HG02870 (cell line): ENCODE results near the gene LDLRAP1.
"Not testable (repeated sequence)": the region's sequence is repeated elsewhere in the genome, so short reads cannot be mapped to it uniquely, and the experiment has no call there.

Source experiments
- ATAC-seq: cut with Tn5 transposase; IDR thresholded peaks from one replicate; pipeline ENCODE4 v1.9.1; 2021; ENCODE audit warnings: mild to moderate bottlenecking, moderate library complexity; ENCODE audit not compliant: unreplicated experiment

LDLRAP1 gene

GRCh38 chr1:25543425-25544242, at the start of gene LDLRAP1:
Gene LDLRAP1, plus strand, starts transcription at chr1:25543606. Its CDS starts 93 bp downstream, at chr1:25543699.
- peak; percentile 76 for ATAC-seq

GRCh38 chr1:25494952-25495351, 48.5 kb upstream of the LDLRAP1 start:
- ATAC-seq = no peak

GRCh38 chr1:25500694-25501093, 42.7 kb upstream of the LDLRAP1 start:
- no peak for ATAC-seq

DNA sequence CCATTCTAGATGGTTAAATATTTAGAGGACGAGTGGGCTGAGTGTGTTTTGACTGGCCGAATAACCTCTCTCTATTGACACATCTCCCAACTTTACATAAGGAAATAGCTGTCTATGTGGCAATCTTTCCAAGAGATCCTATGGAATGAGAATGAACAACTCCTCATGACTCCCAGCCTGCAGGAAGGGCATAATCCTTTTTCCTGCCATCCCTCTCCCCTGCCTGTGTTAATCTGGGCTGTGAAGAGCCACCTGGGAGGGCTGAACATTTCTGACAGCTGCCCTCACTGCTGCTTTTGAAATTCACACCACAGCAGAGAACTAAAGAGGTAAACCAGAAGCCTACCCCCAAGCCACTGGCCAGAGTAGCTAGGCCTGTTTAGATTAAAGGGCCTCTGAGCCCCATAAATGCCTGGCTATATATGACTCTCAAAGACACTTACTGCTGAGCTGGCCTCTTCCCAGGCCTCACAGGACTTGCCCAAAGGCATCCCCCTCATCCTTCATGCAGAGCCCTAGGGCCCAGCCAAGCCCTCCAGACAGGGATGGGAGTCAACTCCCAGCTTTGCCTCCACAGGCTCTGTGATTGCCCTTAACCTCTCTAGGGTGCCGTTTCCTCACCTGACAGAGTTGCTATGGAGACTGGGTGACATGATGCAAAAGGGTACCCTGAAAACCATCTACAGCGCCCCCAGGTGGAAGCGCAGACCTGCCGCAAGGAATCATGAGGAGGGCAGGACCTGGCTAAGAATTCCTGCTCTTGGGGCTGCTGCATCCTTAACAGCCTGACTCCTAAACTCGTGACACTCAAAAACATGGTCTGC, 42.0 kb upstream of the LDLRAP1 start:
- ATAC-seq = no peak

DNA sequence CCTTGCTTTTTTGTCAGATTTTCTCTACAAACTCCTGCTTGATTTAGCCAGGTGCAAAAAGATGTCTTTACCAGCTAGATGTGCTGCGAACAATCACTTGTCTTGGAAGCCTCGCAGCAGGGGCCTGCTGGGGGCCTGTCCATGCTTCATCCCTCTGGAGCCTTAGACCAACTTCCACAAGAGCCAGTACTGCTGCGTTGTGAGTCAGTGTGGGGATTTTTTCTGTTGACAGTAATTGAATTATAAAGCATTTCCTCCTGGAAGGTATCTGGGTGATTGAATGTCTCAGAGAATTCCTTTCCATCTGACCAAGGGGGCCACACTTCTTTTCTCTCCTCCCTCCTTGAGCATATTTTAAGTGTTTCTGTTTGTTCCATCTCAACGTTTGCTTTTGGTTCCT, 40.4 kb upstream of the LDLRAP1 start:
- ATAC-seq = no peak

DNA sequence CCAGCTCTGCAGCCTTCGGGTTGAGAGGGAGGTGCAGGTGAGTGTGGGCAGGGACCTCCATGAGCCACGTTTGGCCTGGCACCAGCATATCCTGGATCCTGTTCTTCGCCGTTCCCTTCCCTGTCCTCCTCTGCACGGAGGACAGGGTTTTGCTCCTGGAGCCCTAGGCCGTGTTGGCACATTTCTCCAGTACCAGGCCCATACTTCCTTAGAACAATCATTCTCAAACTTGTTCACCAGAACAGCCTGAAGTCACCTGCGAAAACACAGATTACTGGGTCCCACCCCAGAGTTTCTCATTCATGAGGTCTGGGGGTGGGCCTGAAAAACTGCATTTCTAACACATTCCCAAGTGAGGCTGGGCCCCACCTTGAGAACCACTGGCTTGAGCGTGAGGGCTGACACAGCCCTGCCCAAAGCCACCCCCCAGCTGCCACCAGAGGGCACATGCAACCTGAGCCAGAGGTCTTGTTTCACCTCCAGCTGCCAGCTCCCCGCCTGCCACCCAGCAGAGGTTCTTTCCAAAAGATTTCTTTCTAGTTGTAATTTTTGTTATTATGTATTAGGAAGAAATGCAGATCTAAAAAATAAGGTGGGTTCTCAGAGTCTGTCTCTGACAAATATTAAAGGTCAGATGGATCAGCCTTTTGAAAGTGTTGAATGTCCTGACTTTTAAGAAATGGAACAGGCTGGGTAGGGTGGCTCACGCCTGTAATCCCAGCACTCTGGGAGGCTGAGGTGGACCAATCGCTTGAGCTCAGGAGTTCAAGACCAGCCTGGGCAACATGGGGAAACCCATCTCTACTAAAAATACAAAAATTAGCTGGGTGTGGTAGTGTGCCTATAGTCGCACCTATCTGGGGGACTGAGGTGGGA, 39.6 kb upstream of the LDLRAP1 start:
- no peak for ATAC-seq

- ATAC-seq = no peak
These were observed 38.5 kb upstream of the LDLRAP1 start for GRCh38 chr1:25504706-25505595.

DNA sequence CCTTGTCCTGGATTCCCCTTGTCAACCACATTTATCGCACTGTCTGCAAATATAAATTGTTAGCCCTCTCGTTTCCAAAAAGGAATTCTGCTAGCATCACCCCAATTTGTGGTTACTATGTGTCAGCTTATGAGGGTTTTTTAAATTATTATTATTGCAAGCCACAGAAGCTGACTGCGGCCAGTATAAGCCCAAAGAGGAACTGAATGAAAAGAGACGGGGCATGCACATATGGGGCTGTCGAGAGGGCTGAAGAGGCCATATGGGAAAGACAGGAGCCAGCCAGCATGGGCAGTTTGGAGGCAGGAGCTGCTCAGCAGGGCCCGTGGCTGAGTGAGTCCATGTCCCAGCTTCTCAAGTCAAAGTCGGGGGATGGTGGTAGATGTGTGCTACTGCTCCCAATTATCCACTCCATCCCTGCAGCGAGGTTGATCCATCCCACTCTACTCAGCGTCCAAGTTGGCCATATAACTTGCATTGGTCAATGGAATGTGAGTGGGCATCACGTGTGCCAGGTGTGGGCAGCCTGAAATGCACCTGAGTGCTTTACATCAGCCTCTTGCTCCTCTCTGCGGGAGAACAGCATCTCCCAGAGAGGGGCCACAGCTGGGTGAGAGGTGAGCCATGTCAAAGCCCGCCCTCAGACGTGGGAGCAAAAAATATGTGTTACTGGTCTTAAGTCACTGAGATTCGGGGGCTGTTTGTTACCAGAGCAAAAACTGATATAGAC, 37.6 kb upstream of the LDLRAP1 start:
- no peak for ATAC-seq

DNA sequence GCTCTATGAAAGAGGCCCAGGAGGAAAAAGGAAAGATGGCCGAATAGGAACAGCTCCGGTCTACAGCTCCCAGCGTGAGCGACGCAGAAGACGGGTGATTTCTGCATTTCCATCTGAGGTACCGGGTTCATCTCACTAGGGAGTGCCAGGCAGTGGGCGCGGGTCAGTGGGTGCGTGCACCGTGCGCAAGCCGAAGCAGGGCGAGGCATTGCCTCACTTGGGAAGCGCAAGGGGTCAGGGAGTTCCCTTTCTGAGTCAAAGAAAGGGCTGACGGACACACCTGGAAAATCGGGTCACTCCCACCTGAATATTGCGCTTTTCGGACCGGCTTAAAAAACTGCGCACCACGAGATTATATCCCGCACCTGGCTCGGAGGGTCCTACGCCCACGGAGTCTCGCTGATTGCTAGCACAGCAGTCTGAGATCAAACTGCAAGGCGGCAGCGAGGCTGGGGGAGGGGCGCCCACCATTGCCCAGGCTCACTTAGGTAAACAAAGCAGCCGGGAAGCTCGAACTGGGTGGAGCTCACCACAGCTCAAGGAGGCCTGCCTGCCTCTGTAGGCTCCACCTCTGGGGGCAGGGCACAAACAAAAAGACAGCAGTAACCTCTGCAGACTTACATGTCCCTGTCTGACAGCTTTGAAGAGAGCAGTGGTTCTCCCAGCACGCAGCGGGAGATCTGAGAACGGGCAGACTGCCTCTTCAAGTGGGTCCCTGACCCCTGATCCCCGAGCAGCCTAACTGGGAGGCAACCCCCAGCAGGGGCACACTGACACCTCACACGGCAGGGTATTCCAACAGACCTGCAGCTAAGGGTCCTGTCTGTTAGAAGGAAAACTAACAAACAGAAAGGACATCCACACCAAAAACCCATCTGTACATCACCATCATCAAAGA, 36.6 kb upstream of the LDLRAP1 start:
- not testable (repeated sequence) for ATAC-seq

GRCh38 chr1:25513666-25514065, 29.7 kb upstream of the LDLRAP1 start:
- ATAC-seq = no peak

GRCh38 chr1:25515033-25515432, 28.4 kb upstream of the LDLRAP1 start:
- no peak for ATAC-seq

GRCh38 chr1:25516686-25517085, 26.7 kb upstream of the LDLRAP1 start:
- no peak for ATAC-seq

DNA sequence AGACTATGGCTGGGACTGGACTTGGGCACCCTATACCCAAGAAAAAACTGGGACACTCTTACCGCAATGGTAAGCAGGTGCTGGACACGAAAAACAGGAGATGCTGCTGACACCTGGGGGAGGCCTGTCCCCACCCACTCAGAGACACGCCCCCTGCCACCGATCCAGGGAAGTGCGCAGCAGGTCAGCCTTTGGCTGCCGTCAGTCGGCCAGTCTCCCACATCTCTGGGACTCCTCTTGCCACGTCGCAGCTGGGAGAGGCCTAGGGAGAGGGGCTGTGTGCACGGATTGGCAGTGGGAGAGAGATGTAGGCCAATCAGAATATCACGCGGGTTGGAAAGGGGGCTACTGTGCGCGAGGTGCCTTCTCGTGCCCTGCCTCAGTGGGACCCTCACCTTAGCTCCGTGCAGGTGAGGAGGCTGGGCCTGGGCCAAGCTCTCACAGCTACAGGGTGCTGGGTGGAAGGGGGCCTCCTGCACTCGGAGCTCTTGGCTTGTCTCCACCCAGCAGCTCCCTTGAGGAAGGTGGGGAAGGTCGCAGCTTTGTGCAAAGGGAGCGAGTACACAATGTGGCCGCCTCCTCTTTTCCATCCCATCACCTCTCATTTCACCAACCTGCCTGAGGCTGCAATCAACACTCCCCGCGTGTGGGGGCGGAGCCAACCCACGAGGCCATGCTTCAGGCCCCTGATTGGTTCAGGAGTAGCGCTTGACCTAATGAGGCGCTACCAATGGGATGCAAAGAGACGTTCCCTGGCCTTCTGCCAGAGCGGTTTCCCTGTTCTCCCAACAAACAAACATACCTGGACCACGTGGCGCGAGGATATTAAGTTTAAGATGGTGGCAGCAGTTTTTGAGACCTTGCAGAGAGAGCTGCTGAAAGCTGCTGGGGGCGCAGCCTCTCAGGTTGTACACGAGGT, 25.7 kb upstream of the LDLRAP1 start:
- ATAC-seq = no peak

DNA sequence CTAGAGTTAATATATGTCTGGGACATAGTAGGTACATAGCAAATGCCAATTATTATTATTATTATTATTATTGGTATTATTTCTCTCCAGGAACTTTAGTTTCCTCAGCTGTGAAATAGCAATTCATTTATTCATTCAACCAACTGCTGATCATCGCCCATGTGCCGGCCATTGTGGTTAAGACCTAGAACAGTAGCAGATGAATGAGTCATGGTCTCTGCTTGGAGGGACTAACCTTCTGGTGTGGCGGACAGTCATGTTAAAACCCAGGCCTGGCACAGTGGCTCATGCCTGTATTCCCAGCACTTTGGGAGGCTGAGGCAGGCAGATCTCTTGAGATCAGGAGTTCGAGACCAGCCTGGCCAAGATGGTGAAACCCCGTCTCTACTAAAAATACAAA, 23.8 kb upstream of the LDLRAP1 start:
- no peak for ATAC-seq

- ATAC-seq = no peak
These were observed 22.9 kb upstream of the LDLRAP1 start for GRCh38 chr1:25520446-25521061.

DNA sequence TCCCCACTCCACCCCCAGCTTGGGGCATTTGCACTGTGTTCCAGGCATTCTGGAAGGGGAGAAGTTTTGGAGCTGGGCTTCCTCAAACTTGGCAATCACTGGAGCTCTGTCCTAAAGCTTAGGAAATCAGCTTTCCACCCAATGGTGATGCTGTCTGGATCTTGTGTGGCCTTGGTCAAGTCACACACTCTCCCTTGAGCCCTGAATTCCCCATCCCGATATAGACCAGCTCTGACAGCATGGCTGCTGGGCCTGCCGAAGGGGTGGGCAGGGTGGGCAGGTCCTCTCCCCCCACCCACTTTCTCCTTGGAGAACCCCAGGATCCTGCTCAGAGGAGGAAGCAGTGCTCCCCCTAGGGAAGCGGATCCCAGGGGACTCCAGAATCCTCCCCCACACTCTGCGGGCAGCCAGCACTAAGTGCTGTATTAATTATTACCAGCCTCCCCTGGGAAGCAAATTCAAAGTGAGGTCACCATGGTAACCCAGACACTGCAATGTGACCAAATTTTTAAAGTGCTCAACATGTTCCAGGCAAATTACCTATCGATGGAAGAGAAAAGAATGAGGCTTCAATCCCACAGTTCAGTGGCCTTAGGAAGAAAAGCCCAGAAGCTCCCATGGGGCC, 21.3 kb upstream of the LDLRAP1 start:
- ATAC-seq = no peak
